GM21529 (cell line): ENCODE measurements around the gene ELP4.
A peak's percentile ranks its signal among the peaks of the same experiment; 100 is the strongest.
"Not testable (repeated sequence)": the region's sequence is repeated elsewhere in the genome, so short reads cannot be mapped to it uniquely, and the experiment has no call there.

Source experiments
- ATAC-seq: cut with Tn5 transposase; IDR thresholded peaks from one replicate; pipeline ENCODE4 v1.9.1; 2021; ENCODE audit not compliant: unreplicated experiment

Gene ELP4

GRCh38 chr11:31692466-31692865, 182.9 kb downstream of the ELP4 start:
- ATAC-seq: no peak

- peak; percentile 99 for ATAC-seq
Measured at GRCh38 chr11:31697049-31697448, 187.5 kb downstream of the ELP4 start.

- no peak for ATAC-seq
Measured at GRCh38 chr11:31699066-31699465, 189.5 kb downstream of the ELP4 start.

GRCh38 chr11:31702966-31703365, 193.4 kb downstream of the ELP4 start:
- ATAC-seq: no peak

DNA sequence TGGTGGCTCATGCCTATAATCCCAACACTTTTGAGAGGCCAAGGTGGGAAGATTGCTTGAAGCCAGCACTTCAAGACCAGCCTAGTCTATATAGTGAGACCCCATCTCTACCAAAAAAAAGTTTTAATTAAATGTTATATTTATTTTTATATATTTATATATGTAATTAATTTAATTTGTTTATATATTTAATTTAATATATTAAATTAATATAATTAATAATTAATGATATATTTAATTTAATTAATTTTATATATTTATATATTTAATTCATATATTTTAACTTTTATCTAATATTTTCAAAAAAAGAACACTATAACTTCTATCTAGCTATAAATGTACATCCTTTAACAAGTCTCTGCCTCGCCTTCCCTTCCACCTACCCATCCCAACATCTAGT, 196.8 kb downstream of the ELP4 start:
- no peak for ATAC-seq

GRCh38 chr11:31711137-31711536, 201.6 kb downstream of the ELP4 start:
- no peak for ATAC-seq

GRCh38 chr11:31712851-31713250, 203.3 kb downstream of the ELP4 start:
- no peak for ATAC-seq

GRCh38 chr11:31714840-31715239, 205.3 kb downstream of the ELP4 start:
- ATAC-seq: peak; percentile 65

DNA sequence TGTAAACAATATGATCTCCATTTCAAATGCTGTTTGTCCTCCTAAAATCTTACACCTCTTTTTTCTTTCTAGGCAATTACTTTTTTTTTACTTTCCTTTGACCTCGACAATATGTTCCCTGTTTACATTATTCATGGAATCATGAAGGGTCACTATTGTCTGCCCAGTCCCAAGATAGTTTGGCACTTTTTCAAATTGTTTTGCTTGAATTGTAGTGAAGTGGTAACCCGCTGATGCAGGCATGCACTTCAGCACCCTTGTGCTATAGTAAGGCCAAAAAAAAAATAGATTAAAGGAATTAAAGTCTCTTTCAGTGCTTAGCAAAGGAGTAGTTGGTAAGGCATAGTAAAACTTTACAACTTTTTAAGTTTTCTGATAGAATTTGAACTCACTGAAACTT, 210.7 kb downstream of the ELP4 start:
- ATAC-seq: no peak

DNA sequence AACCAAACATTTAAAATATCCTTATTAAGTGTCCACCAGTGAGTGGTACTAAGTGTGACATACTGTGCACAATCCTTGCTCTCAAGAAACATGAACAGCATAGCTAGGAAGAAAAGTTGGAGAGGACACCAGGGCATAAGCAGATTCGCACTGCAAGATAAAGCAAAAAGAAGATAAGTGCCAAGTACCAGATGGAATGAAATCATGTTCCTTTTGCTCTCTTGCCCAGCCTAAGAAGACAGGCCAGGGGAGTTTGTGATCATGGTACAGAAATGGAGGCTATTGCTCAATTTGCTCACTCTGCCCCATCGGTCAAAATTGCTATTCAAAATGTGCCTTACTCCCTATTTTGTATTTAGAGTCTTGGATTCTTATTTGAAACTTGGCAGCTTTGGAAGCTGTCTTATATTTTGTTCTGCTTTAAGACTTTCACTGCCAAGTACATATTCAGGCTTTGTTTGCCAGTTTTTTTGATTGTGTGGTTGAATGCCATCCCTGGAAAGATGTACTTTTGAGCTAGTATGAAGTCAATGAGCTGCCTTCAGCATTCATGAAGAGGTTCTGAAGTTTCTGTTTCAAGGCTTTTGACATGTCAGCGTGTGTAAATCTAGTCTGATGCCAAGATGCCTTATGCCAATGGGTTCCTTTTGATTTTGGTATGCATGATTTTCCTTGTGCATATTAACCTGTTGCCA, 211.3 kb downstream of the ELP4 start:
- ATAC-seq: no peak

DNA sequence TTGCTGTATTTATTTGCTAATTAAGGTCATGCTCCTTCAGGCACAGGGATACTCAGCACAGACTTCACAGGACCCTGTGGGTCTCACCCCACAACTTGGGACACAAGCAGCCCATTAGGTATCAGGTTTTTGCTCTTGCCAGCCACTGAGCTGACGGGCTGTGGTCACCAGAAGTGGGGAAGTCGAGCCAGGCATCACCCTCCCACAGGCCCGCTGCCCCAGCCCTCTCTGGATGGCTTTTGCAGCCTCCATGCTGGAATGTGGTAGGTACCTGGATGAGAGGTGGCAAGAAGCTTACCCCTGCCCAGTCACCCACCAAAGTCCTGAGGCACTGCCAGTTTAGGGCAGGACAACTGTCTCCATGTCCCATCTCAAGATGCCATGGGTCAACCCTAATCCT, 213.2 kb downstream of the ELP4 start:
- ATAC-seq: no peak

- ATAC-seq: no peak
Measured at GRCh38 chr11:31725176-31725575, 215.6 kb downstream of the ELP4 start.

DNA sequence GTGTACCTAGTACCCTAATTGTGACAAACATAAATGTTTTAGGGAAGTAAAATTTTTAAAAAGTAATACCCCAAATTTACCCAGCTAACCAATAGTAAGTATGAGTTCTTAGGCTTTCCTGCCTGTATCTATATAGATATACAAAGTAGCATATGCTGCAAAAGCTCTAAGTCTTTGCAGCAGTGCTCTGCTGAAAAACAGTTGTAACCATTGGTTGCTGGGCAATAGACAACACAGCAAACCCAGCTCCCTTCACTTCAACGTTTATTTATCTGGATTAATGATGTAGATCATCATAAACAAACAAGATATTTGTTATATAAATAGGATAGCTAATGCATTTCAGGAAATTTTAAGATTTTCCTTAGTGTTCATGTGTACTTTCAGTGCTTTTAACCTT, 218.9 kb downstream of the ELP4 start:
- no peak for ATAC-seq

- no peak for ATAC-seq
Measured at GRCh38 chr11:31740131-31740530, 230.6 kb downstream of the ELP4 start.

GRCh38 chr11:31740731-31741368, 231.3 kb downstream of the ELP4 start:
- not testable (repeated sequence) for ATAC-seq

DNA sequence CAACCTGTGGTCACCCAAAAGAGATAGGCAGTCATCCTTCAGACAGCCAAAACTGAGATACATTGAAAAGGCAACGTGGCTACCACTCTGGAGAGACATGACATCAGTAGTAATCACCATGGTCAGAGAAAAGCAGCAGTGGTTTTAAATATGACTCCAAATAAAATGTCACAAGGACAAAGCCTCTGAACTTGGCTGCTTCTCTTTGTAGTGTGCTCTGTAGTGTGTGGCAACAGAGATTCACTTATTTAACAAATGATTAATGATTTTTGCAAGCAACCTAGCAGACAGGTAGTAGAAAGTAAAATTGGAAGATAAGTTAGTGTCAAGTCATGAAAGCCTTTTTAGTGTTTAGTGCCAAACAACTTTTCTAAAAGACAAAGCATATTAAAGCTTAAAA, 238.0 kb downstream of the ELP4 start:
- no peak for ATAC-seq

DNA sequence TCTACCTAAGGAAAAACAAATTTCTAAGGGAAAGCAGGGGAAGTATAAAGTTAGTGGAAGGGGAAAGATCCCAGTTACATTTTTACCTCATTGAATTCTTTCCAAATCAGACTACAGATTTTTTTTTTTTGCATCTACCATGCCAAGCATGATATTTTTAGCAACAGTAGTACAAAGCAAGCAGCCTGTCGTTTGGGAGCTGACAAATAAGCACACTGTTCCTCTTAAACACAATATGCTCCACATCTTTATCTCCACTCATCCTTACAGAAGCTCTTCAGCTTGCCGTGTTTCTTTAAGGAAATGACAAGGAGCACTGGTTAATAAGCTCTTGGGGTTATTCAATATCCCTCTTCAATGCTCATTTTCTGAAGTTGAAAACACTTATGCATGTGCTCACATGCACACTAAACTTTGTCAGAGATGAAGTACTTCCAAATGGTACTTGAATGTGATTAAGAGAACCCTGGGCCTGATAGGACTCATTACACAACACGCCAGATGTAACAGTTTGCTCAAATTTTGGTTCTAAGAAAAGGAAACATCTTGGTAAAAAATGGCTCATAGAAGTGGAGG, 247.8 kb downstream of the ELP4 start:
- no peak for ATAC-seq

GRCh38 chr11:31761636-31762035, 252.1 kb downstream of the ELP4 start:
- no peak for ATAC-seq

- no peak for ATAC-seq
Measured at GRCh38 chr11:31763296-31763695, 253.7 kb downstream of the ELP4 start.

GRCh38 chr11:31764261-31764660, 254.7 kb downstream of the ELP4 start:
- ATAC-seq: no peak

DNA sequence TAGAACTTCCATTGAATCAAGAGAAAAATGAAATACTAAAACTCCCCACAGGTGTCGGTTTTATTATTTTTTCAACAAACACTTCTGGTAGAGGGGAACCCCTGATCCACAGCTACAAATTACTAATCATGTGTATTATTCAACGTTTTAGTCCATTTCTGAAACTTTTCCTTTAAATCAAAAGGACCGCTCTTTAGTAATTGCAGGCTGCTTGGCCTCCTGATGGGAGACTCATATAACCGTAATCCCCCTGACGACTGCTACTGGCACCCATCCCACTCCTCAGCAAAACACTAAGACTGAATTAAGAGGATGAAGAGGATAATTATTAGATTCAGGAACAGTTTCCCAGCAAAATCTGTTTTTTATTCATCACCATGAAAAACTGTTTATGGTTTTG, 255.2 kb downstream of the ELP4 start:
- no peak for ATAC-seq

DNA sequence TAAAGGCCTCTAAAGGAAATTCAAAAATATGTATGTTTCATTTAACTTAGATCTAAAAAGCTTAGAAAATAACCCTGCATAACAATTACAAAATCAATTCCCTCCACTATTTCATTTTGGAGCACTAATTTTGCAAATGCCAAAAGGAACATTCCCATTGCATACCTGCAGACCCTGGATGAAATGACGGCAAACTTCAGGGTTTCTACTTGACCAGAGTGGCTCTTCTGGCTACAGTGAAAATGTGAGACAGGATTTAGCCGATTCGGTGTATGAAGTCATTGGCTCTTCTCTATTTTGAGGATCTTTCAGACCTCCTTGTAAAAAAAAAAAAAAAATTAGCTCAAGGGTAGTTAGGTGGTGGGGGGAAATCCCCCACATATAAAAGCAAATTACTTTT, 257.5 kb downstream of the ELP4 start:
- ATAC-seq: no peak

GRCh38 chr11:31767685-31768084, 258.1 kb downstream of the ELP4 start:
- no peak for ATAC-seq
